K562 (cell line): Measurements from ENCODE around the gene PYGL. TPM values are rescaled to one million over a fixed set of nuclear protein-coding genes. Genes with fewer than 3 reads are reported as not detected.

Experiments used
- ATAC-seq: fragments of 200-7000 bp; cut with Tn5 transposase; 3 replicates; pipeline ENCODE4 v1.9.1; 2020; ENCODE audit warnings: moderate library complexity
- BruUV-seq: library from RNA; stranded (reverse); fragments of 400-500 nt; replicated peaks from 2 replicates; lab custom pipeline; 2021; lab: Mats Ljungman, UMichigan
- CTCF ChIA-PET: fragments of 300-600 bp; formaldehyde crosslinking; extraction: SDS; loops from one replicate; lab custom pipeline; 2021; ENCODE audit warnings: low intra/inter-chr PET ratio; lab: Yijun Ruan, JAX
- POLR2A ChIA-PET: fragments of 300-600, 350-650 bp; sonication (Branson Sonifier 250); formaldehyde crosslinking; extraction: SDS; loops from one replicate; lab custom pipeline; 2021; ENCODE audit warnings: antibody characterized with exemption, inconsistent platforms; lab: Yijun Ruan, JAX
- DNase-seq, 4 experiments: peaks; one replicate each; pipeline versions ENCODE4 v3.0.0 to v3.0.0-alpha.2; 2011 to 2018; ENCODE audit warnings: low spot score in 3 of 4, mixed read lengths in 3 of 4; ENCODE audit errors: extremely low read depth in 1 of 4
- FAIRE-seq: peaks from 2 replicates; lab custom pipeline; 2011; peaks lifted over from hg19 to GRCh38; lab: Jason Lieb, UNC
- H2AFZ ChIP-seq: 2 replicates; pipeline ENCODE4 v1.6.0; 2011; ENCODE audit warnings: low read depth, low read length, control low read depth, inconsistent platforms
- H3K27ac ChIP-seq: fragments of 200-600 bp; 3 replicates; pipeline ENCODE4 v1.8.0; 2011; ENCODE audit warnings: low read depth, mild to moderate bottlenecking, control low read depth, inconsistent platforms, low read length, moderate library complexity, mixed read lengths; ENCODE audit errors: extremely low read depth
- H3K27me3 ChIP-seq, 2 experiments: fragments of 300-600 bp in 1 of 2; 2 replicates in 1 of 2; 3 replicates in 1 of 2; pipeline versions ENCODE4 v1.6.0 to v1.8.0; 2011; ENCODE audit warnings: inconsistent platforms in 2 of 2, low read length in 2 of 2, mild to moderate bottlenecking in 1 of 2, mixed read lengths in 1 of 2, moderate library complexity in 1 of 2; ENCODE audit not compliant: control insufficient read depth in 2 of 2, insufficient read depth in 2 of 2
- H3K36me3 ChIP-seq: fragments of 300-600 bp; 3 replicates; pipeline ENCODE4 v1.8.0; 2011; ENCODE audit warnings: mild to moderate bottlenecking, low read length, inconsistent platforms; ENCODE audit not compliant: control insufficient read depth, insufficient read depth
- H3K4me1 ChIP-seq, 2 experiments: fragments of 200-600 bp in 1 of 2; replicated peaks in 1 of 2; 2 replicates in 1 of 2; 3 replicates in 1 of 2; pipeline versions ENCODE4 v1.5.1 to v1.8.0; 2011; ENCODE audit warnings: inconsistent platforms in 2 of 2, low read length in 2 of 2, mild to moderate bottlenecking in 1 of 2, mixed read lengths in 1 of 2, moderate library complexity in 1 of 2; ENCODE audit not compliant: control insufficient read depth in 2 of 2, insufficient read depth in 2 of 2
- H3K4me2 ChIP-seq: 2 replicates; pipeline ENCODE4 v1.6.1; 2011; ENCODE audit warnings: low read length, control low read depth, inconsistent platforms, mixed read lengths; ENCODE audit not compliant: insufficient read depth
- H3K4me3 ChIP-seq: fragments of 200-600 bp; sonication (generic), shearing (Covaris generic); 2 replicates; pipeline ENCODE4 v1.5.1; 2016; ENCODE audit warnings: control low read depth, inconsistent platforms
- H3K79me2 ChIP-seq: fragments of 200-600 bp; 3 replicates; pipeline ENCODE4 v1.8.0; 2011; ENCODE audit warnings: low read length, inconsistent platforms; ENCODE audit not compliant: control insufficient read depth, insufficient read depth
- H3K9ac ChIP-seq, 2 experiments: 2 replicates each; pipeline versions ENCODE4 v1.6.0 to v1.6.1; 2011; ENCODE audit warnings: low read depth in 2 of 2, low read length in 2 of 2, control low read depth in 1 of 2, inconsistent platforms in 1 of 2, mild to moderate bottlenecking in 1 of 2, mixed read lengths in 1 of 2; ENCODE audit not compliant: insufficient read depth in 1 of 2
- H3K9me1 ChIP-seq: one replicate; pipeline ENCODE4 v1.6.0; 2011; ENCODE audit warnings: inconsistent platforms, mild to moderate bottlenecking, low read length, moderate library complexity; ENCODE audit not compliant: control insufficient read depth, insufficient read depth
- H3K9me3 ChIP-seq: replicated peaks from 2 replicates; pipeline ENCODE4 v1.5.1; 2011; ENCODE audit warnings: low read depth, low read length, inconsistent platforms; ENCODE audit not compliant: control insufficient read depth, insufficient read depth
- H4K20me1 ChIP-seq: replicated peaks from 2 replicates; pipeline ENCODE4 v1.6.1; 2011; ENCODE audit warnings: low read length, inconsistent platforms, mixed read lengths; ENCODE audit not compliant: control insufficient read depth, insufficient read depth
- BMI1 ChIP-seq: fragments of 150-350 bp; IDR thresholded peaks from 2 replicates; pipeline ENCODE4 v1.6.1; 2014; ENCODE audit warnings: low read length
- GATA2 ChIP-seq: sonication (generic); formaldehyde crosslinking; IDR thresholded peaks from 2 replicates; pipeline ENCODE4 v1.4.0; 2020; ENCODE audit warnings: mild to moderate bottlenecking, missing genetic modification reagents
- JUN ChIP-seq, 2 experiments: sonication (generic) in 1 of 2; formaldehyde crosslinking in 1 of 2; IDR thresholded peaks; 2 replicates each; pipeline versions ENCODE4 v1.6.1 to v1.8.0; 2012 to 2022; ENCODE audit warnings: borderline replicate concordance in 2 of 2, mild to moderate bottlenecking in 2 of 2, improper control_type of control experiment in 1 of 2, low read depth in 1 of 2, low read length in 1 of 2, missing genetic modification reagents in 1 of 2
- ZNF311 ChIP-seq: fragments of 250-450 bp; sonication (Bioruptor Pico); IDR thresholded peaks from 2 replicates; pipeline ENCODE4 v1.4.0; 2020; ENCODE audit warnings: mild to moderate bottlenecking, moderate library complexity
- WGBS: fragments of 100-300 bp; shearing (Covaris generic); methylation state at CpG from one replicate; pipeline ENCODE4 v1.1.6; 2016; ENCODE audit warnings: low coverage, mixed read lengths; ENCODE audit not compliant: insufficient coverage; ENCODE audit errors: missing lambda C conversion rate; 5-methylcytosine and 5-hydroxymethylcytosine counted together
- in situ Hi-C: fragments of 300-500 bp; cut with MboI; formaldehyde crosslinking; loops from 4 replicates; pipeline ENCODE4 v1.15.0; 2018; ENCODE audit warnings: inconsistent platforms, mixed read lengths
- intact Hi-C: fragments of 100-400 bp; cut with micrococcal nuclease; formaldehyde crosslinking; loops from 2 replicates; pipeline ENCODE4 v1.14.2; 2022
- polyA plus RNA-seq, 8 experiments: library from polyadenylated mRNA; depleted of rRNA in 4 of 8; stranded (reverse) in 5 of 8; unstranded in 3 of 8; fragments of >200 nt; fragmentation: Nextera tagmentation in 2 of 8; fragmentation: Illumina TruSeq in 1 of 8; extraction: Ambion mirVana in 2 of 8; extraction: Trizol in 1 of 8; gene quantifications; 2 replicates each; pipeline versions ENCODE4 v1.2.1 to v1.2.3, GENCODE V29; 2011 to 2014; ENCODE audit warnings: inconsistent platforms in 1 of 8, missing spikeins in 1 of 8
- total RNA-seq, 7 experiments: library from RNA; depleted of rRNA in 6 of 7; stranded (reverse); fragments of >200 nt in 6 of 7; fragmentation: Illumina TruSeq in 2 of 7; extraction: Trizol in 2 of 7; gene quantifications; 2 replicates each; pipeline versions ENCODE4 v1.2.1 to v1.2.3, GENCODE V29; 2011 to 2021; ENCODE audit warnings: low replicate concordance in 1 of 7
- TF ChIP-seq, protein P1 (sequence below): fragments of 450-650 bp; formaldehyde crosslinking; IDR thresholded peaks from 2 replicates; pipeline ENCODE4 v1.4.0; 2022; ENCODE audit warnings: missing genetic modification characterization
- TF ChIP-seq, protein P2 (sequence below), 2 experiments: IDR thresholded peaks in 1 of 2; conservative IDR thresholded peaks in 1 of 2; 2 replicates each; pipeline ENCODE4 v1.6.1; 2016; ENCODE audit warnings: low read depth in 2 of 2, mild to moderate bottlenecking in 1 of 2, missing compliant biosample characterization in 1 of 2, missing genetic modification characterization in 1 of 2, moderate library complexity in 1 of 2

The PYGL gene
- total and polyA plus RNA-seq, 9 of the 15 experiments (the other 6 are each of a cell fraction or from before 2014, with no cell fraction given): 3.5 to 17.9 (median 13.1) TPM

DNA sequence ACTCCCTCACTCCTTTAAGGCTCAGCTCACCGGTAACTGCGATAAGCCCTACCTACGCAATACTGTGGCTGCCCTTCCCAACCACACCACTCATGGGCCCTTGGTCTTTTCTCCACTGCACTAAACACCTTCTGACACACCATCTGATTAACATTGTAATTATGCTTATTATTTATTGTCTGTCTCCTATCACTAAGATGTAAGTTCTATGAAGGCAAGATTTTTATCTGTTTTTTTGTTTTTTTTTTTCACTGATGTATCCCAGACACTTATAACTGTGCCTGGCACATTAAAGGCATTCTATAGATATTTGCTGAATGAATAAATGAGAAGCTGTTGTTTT is 34.2 kb upstream of the PYGL start:
- WGBS: 0% methylated on average over 3 of the region's 3 CpGs
- Histone ChIP-seq H3K9me3 (no peaks in the 10 kb centered on the region), H3K4me3 (no peak overlapping the region), H3K27me3 (peaks cover 2 to 31% of the 10 kb centered on the region in 2 experiments; a peak in 2 of 5 replicates), H3K27ac (no peak overlapping the region), H3K4me2 (no peak overlapping the region), H2AFZ (no peak overlapping the region), H3K9me1 (no peaks in the 10 kb centered on the region), H3K79me2 (no peaks in the 10 kb centered on the region), H3K36me3 (no peaks in the 10 kb centered on the region), H3K4me1 (no peaks in the 10 kb centered on the region), H3K9ac (no peak overlapping the region), H4K20me1 (no peaks in the 10 kb centered on the region)
- ChIA-PET CTCF (no interaction called here), POLR2A (no interaction called here)
- in situ Hi-C loops (no loop called here), intact Hi-C loops (no loop called here)
- ATAC-seq: no peak
- no peak for DNase-seq
- no TSS peak for BruUV-seq
- FAIRE-seq: no peak
- TF ChIP-seq, protein P1, sequence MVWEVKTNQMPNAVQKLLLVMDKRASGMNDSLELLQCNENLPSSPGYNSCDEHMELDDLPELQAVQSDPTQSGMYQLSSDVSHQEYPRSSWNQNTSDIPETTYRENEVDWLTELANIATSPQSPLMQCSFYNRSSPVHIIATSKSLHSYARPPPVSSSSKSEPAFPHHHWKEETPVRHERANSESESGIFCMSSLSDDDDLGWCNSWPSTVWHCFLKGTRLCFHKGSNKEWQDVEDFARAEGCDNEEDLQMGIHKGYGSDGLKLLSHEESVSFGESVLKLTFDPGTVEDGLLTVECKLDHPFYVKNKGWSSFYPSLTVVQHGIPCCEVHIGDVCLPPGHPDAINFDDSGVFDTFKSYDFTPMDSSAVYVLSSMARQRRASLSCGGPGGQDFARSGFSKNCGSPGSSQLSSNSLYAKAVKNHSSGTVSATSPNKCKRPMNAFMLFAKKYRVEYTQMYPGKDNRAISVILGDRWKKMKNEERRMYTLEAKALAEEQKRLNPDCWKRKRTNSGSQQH (CRISPR knock-in tag): no peak
- TF ChIP-seq JUN (IDR thresholded peaks at IDR 0.05; ENCODE audit: borderline replicate concordance, low read depth, low read length) (no peak), JUN (CRISPR knock-in tag; IDR thresholded peaks at IDR 0.05; ENCODE audit: borderline replicate concordance) (no peak), ZNF311 (CRISPR knock-in tag) (no peak), BMI1 (no peak), GATA2 (CRISPR knock-in tag) (no peak)
- TF ChIP-seq, protein P2, sequence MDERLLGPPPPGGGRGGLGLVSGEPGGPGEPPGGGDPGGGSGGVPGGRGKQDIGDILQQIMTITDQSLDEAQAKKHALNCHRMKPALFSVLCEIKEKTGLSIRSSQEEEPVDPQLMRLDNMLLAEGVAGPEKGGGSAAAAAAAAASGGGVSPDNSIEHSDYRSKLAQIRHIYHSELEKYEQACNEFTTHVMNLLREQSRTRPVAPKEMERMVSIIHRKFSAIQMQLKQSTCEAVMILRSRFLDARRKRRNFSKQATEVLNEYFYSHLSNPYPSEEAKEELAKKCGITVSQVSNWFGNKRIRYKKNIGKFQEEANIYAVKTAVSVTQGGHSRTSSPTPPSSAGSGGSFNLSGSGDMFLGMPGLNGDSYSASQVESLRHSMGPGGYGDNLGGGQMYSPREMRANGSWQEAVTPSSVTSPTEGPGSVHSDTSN (CRISPR knock-in tag; IDR thresholded peaks at IDR 0.05; ENCODE audit: low read depth): no peak
- TF ChIP-seq, protein P2 (tag; conservative IDR thresholded peaks at IDR 0.05; ENCODE audit: low read depth): no peak
